ELR (cell line): ENCODE results near the gene DLK1.
A peak's percentile ranks its signal among the peaks of the same experiment; 100 is the strongest.

Experiments
- DNase-seq: peaks from one replicate; pipeline ENCODE4 v3.0.0-alpha.2; 2015; ENCODE audit warnings: low read depth

The DLK1 gene

DNA sequence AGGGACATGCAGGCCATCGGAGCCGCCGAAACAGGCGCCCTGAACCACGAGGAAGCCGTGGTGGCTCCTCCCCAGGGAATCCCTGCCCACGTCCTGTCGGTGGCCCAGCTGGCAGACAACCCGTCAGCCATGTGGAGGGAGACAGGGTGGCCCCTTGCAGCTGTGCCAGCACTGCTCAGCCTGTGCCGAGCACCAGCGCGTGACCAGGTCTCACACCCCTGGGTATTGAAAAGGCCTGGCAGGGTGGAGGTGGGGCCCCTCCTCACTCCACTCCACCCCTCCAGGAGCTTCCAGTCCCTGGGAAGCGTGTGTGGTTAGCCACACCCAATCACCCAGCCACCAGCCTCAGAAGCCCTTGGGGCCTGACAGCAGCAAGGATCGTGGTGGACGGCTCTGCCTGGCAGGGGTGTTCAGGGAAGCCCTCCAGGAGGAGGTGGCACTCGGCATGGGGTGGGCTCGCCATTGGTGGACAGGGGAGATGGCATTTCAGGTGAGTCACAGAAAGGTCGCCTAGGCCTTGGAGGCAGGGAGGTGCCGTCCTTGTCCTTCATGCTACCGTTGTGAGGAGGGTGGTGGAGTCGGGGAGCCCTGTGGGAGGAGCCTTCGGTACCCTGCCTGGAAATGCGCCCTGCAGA is 12.3 kb upstream of the DLK1 start:
- DNase-seq: no peak

DNA sequence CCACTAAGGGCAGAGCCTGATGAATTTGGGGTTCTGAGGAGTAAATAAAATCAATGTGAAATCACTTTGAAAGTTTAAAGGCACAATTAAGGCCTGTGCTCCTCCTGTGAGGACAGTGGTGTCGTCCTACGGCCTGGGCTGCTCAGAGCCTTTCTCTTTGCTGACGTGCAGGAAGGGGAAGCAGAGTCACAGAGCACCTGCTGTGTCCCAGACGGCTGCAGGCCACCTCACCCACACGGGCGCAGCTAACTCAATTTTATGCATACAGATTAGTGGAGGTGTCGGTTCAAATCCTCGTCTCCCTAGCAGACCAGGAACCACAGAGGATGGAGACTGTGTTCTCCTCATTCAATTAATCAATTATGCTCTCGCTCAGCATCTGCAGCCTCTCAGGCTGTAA is 11.4 kb upstream of the DLK1 start:
- no peak for DNase-seq

DNA sequence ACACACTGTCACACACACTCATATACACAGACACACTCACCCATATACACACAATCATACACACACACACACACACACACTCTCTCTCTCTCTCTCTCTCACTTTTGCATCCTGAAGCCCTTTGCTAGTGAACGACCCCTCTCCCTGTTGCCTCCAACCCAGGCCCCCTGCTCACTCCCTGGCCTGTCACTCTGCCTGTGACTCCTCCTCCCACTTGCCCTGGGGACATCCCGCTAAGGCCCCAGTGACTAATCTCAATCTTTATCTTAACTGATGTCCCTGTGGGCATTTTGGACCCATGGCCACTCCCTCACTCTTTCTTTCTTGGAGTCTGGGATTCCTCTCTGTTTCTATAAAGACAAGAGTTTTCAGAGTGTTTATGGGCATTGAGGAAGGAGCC is 10.9 kb upstream of the DLK1 start:
- DNase-seq: no peak

DNA sequence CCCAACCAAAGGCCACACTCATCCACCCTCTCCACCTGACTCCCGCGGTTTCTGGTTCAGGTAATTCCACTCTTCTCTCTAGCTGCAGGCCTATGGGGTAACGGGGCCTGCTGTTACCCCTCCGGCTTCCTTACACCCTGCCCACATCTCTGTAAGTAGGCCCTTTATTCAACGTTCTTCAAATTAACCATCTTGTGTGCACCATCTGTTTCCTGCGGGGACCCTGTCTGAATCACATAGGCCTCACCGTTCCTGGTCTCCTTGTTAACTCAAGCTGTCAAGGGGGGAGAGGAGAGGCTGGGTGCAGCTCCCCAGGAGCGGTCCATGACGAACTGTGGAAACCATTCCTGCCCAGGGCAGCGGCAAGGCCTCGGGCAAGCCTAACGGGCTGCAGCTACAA is 9.3 kb upstream of the DLK1 start:
- DNase-seq: no peak

DNA sequence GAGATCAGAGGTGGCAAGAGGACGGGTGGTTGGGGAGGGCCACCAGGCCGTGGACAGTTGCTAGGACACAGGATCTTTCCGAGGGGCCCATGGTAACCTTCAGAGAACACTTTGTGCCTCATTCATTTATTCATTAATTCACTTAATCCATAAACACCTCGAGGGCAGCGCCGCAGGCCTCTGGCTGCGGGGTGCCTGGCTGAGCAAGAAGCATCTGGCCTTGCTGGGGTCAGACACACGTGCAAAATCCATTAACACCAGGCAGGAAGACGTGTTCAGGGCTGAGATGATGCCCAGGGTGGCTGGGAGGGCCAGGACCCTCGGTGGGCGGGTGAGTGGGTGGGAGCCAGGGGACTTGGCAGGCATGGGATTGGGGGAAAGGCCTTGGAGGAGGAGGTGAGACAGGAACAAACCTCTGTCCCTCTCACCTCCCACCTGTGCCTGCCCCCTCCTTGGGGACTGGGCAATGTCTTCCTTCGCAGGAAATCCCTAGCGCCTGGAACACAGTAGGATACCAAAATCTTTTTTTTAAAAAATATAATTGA is 6.6 kb upstream of the DLK1 start:
- DNase-seq: no peak

DNA sequence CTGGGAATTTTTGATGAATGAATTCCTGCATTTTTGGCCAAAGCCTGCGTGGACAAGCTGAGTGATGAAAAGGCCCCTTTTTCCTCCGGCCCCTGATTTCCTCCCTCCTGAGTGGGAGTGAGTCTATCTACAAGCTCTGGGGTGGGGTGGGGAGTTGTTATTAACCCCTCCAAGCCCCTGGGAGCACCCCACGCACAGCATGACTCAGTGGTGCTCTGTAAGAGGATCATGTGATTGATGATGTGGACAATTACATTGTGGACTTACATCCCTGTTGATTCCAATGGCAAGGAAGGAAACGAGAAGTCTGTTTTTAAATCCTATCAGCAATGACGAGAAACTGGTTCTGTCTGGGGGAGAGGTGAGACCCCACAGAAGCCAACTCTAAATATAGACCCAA is 5.1 kb upstream of the DLK1 start:
- DNase-seq: no peak

DNA sequence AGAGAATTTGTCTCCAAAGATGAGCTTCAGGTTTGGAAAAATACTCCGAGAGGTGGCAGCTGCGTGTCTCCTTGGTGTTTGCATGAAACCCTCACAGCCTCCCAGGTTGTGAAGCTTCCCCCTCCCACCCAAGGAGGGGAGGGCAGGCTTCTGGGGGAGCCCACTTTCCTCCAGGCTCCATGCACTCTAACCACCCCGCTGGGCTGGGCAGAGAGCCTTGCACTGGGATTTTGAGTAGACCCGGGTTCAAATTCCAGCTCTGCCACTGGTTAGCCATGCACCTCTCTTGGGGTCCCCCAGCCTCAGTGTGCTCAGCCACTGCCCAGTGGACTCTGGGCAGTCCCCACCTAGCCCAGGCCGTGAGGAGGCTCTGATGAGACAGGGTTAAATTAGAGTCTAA is 4.3 kb upstream of the DLK1 start:
- no peak for DNase-seq

DNA sequence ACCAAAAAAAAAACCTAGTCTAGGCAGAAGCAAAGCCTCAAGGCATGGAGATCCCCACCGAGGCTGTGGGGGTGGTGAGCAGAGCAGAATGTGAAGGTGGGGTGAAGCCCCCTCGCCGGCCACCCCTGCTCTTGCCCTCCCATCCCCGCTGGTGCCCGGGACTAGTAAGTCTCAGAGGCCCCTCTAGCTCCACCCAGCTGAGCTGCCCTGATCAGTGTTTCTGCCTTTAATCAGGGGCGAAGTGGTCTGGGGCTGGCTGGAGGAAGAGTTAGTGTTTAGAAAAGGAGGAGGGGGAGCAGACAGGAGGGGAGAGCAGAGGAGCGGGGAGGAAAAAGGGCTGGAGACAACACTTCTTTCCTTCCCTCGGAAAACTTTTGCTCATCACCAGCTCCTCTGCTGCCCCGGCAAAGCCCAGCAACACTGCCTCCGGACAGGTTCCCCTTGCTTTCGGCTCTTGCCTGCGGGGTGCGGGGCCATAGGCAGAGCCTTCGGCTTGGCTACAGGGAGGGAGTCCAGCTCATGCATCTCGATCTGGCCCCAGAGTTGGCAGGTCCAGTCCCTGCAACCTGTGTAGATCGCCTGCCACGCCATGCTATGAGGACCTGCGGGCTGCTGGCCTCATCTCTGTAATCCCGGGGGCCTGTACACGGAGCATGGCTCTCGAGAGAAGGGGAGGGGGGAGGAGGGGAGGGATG is 3.4 kb upstream of the DLK1 start:
- DNase-seq: no peak

DNA sequence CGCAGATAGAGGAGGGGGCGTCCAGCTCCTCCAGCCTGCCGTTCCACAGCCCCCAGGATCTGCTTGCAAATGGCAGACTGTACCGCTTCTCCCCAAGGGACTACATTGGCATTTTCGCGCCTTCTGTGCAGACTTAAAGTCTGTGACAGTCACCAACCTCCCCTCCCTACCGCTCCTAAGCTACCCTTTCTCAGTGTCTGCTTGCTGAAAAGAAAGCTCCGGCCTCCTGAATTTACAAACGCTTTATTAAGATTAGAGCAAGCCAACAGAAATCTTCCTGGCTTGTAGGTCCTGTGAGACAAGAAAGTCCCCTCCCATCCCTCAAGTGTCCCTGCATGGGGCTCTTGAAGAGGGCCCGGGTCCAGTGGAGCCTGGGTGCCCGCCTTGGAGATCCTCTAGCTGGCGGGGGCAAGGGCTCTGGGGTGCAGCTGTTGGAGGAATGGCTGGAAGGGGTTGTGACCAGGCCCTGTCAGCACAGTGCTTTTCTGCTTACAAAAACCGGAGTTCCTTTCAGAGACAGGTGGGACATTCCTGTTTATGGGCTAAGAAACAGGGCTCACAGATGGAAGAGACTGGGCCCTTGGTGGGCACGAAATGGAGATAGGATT is 2.8 kb upstream of the DLK1 start:
- DNase-seq: no peak

DNA sequence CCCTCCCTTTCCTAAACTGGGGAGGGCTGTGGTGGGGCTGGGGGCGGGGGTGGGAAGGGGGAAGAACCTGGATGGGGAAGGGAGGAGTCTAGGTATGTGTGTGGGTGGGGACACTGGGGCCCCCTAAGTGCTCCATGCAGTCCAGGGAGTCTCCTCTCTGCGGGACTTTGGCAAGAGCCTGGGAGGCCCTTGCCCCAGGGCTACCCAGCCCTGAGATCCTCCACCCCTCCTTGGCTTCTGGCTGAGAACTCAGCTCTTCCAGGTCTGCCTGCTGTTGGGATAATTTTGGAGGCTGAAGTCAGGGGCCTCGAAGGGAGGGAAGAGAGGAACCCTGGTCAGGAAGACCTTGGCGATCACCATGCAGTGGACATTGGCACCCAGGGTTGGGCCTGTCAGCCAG is 2.2 kb upstream of the DLK1 start:
- DNase-seq: no peak

DNA sequence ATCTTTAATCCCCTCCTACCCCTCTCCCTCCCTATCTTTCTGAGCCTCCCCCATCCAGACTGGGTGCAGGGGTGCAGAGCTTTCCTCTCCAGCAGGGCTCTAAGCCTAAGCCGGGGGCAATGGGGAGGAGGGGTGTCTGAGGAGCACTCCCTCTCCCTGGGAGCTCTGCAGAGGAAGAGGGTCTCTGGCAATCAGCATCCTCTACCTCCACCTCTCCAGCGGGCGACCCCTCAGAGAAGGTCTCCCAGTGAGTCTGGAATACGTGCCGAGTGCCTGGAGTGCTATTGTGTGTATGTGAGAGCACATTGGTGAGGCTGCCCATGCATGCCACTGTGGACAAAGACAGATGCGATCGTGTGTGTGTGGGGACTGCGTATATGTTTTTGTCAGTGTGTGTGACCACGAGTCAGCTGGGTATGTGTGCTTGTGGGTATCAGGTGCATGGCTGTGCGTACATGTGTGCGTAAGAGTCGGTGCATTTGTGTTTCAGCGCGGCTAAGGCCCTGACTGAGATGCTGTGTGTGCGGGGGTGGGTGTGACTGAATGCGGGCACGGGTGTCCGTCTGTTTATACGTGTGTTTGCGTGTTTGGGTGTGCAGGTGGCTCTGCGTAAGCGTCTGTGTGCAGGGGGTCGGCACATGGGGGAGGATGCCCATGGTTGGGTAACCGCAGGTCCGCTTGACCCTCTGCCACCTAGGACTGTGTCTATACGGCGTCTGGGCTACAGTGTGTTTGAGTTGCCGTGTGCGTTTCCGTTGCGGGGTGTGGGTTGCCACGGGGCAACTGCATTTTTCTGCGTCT is 905 bp upstream of the DLK1 start:
- DNase-seq: no peak

DNA sequence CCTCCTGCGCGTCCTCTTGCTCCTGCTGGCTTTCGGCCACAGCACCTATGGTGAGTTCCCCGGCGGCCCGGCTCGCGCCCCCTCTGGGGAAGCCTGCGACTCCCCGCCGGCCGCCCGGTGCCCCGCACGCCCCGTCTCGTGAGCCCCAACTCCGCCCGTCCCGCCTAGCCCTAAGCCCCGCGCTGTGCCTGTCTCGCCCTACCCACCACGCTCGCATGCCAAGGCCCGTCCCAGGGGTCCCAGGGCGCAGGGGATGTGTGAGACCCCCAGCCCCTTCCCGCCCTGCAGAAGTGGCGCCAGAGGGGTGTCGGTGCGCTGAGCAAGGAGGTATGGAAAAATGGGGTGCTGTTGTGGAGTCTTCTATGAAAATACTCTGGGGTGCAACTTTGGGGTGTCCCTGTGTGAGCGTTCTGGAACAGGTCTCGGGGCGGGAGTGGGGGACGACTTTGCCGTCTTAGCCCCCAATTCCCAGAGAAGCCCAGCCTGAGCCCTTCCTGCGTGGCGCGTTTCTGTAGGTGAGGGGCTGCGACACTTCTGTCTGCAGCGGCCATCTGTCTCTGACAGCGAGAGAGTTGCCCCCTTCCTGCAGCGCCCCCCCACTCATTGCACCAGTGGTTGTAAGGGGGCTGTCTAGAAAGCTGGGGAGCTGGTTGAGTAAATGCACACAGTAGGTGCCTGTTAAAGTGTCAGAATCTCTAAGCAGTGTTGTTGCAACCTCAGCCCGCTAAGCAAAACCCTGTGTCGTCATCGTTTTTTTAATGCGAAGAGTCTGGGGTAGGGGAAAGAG is 587 bp downstream of the DLK1 start:
- no peak for DNase-seq

DNA sequence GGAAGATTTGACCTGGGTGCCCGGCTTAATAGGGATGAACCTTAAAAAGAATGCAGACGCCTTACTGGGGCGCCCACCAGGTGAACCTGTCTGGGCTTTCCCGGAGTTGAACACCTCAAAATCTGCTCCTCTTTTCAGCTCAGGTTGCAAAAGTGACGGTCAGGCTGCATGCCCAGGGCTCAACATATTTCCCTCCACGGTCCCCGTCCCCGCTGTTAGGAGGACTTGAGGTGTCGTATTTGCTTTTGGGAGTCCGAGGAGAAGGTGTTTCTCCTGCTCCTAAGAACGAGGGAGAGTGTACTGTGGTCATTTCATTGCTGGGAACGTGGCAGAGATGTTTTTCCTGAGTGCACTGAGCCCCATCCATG is 1.2 kb downstream of the DLK1 start:
- no peak for DNase-seq

DNA sequence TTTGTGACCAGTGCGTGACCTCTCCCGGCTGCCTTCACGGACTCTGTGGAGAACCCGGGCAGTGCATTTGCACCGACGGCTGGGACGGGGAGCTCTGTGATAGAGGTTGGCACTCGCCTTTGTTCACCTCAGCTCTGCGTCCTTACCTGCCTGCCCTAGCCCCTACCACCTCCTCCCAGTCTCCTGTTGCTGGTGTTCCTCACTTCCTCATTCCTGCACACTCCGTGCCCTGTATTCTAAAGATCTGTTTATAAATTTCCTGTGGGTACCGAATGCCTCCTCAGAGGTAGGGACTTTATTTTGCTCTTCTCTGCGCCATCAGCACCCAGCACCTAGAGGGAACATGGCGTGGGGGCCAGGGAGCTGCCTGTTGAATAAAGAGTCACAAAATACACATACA is 2.3 kb downstream of the DLK1 start:
- DNase-seq: no peak

DNA sequence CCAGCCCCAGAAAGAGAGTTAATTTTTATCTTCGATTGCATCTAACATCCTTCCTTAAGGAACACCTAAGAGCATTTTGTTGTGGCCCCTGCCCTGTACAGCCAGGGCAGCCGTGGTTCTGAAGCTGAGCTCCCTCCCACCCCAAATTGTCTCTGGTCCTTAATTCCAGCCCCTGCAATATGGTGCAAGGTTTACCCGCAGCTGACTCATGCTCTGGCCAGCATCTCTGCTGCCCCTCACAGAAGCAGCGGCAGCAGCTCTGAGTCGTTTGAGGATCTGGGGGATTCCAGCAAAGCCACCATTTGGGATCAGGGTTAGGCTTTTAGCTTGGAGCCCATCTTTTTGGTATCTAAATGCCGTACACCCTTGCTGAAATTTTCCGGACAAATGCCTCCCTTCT is 3.3 kb downstream of the DLK1 start:
- DNase-seq: peak; percentile 38

DNA sequence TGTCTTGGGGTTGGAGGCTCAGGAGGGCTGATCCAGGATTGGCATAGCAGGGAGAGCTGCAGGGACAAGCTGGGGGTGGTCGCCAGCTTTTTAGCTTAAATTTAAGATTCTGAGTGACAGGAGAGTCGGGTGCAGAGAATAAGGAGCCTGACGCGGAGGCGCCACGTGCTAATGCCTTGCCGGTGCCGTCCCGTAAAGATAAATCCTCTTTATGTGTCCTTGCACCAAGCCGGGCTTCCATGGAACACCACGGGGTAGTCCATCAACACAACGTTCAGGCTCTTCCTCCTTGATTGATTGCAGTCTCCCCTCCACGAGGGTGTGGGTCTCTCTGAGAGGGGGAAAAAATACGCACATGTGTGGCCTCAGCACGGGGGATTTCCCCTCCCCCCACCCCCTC is 3.9 kb downstream of the DLK1 start:
- DNase-seq: no peak

DNA sequence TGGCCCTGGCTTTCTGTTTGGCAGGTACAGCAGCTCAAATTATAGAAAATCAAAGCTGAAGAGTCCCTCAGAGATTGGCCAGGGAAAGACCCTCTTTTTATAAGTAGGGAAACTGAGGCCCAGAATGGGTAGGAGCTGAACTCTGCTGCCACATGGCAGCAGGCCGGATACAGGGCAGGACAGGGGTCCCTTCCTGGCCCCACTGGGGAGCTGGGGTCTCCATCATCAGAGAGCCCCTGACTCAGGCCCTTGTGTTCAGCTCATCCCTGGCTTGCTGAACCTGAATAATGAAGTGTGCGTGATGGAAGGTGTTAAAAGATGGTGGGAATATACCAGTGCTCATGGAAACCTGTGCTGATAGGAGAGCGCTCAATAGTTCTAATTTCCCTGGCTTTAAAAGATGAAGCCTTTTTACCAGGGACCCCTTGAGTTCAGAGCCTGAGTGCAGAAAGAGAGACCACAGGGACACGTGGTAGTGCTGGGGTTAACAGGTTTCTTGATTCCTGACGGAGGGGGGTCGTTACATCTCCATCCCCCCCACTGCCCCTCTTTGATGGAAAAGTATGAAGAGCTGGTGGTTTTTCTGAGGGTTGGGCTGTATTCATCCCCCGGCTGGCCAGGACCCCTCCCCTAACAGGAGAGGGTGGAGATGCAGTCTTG is 4.4 kb downstream of the DLK1 start:
- no peak for DNase-seq

DNA sequence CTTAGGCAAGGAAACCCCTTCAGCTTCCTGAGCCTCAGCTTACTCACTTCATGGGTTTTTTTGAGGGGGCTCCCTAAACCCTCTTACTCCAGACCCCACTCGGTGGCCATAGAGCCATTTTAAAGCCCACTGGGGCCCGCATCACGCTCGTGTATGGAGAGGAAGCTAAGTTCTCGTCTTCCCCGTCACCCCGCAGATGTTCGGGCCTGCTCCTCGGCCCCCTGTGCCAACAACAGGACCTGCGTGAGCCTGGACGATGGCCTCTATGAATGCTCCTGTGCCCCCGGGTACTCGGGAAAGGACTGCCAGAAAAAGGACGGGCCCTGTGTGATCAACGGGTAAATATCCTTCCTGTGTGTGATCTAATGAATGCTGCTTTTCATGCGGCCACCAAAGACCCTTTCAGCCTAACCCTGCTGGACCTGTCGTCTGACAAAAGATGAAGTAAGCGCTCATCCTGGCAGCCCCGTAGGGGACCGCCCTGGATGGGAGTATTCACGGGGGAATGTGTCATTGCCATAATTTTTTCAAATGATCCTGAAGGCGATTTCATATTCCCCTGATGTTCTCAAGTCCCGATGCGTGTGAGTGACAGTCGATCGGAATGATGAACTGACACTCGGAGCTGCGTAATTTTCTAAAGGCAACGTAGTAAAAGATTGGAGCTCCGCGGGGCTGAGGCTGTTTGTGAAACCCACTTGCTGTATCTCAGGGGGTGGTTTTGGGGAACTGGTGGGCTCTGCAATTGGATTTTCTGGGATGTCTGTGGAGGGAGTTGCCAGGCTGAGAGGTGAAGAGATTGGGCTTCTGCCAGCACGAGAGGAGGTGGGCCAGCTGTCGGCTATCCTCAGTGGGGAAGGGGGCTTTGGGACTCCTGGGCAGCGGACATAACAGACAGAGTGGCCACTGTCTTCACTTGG is 5.4 kb downstream of the DLK1 start:
- DNase-seq: no peak

DNA sequence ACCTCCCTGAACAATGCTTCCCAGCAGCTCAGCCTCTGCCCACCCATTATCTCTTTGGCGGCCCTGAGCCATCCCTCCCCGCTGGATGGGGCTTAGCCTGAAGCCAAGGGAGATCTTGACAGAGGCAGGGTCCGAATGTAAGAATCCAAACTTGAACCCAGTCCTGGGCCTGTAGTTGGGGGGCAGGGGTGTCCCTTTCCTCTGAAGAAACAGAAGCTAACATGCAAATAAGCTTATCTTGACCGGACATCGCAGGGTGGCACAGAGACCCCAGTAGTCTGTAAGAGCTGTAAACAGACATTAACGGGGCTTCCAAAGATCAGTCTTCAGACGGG is 6.0 kb downstream of the DLK1 start:
- DNase-seq: no peak

DNA sequence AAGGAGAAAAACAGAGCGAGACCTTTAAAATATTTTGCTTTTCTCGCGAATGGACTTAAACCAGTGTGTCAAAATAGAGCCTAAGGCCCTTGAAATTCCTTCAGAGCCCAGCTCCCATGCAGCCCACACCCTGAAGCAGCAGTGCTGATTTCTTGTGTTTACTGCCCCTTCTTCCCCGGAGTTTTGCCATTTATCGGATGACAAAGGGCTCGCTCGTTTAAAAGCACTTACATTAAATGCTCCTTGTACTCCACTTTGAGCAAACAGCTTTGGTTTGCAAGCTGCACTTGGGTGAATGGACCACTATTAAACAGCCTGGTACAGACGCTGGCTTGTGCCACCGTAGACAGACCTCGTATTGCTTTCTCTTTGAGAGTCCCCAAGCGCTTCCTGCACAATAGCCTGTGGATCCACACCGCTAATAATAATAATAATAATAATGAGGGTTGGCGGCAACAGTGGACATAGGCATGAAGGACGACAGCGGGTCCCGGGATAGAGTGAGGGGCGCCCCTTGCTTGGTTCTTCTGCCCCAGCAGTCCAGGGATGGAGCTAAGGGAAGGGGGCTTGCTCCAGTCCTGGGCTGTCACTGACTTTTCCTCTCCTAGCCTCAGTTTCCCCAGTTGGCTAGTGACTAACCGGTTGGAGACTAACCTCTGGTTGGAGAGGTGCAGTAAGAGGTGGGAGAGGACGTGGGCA is 6.6 kb downstream of the DLK1 start:
- DNase-seq: no peak
